Liver (tissue), 9 donors: ENCODE measurements around the gene SCLT1. TPM values are rescaled to one million over a fixed set of nuclear protein-coding genes. Genes with fewer than 3 reads are reported as not detected.

Experiments used
- DNase-seq: peaks from one replicate; pipeline ENCODE4 v3.0.0-alpha.2; 2017; ENCODE audit warnings: low spot score
- H3K27ac ChIP-seq, 2 donors: one replicate each; pipeline ENCODE4 v1.7.0; 2013; ENCODE audit warnings: inconsistent platforms in 2 of 2, low read length in 2 of 2, control low read depth in 1 of 2, low read depth in 1 of 2, mild to moderate bottlenecking in 1 of 2
- H3K27me3 ChIP-seq, 4 donors: one replicate each; pipeline versions ENCODE4 v1.6.1 to v1.7.0; 2013; ENCODE audit warnings: low read length in 3 of 4, inconsistent platforms in 1 of 4, mild to moderate bottlenecking in 1 of 4, moderate library complexity in 1 of 4; ENCODE audit not compliant: control insufficient read depth in 4 of 4, insufficient read depth in 4 of 4
- H3K36me3 ChIP-seq, 4 donors: one replicate each; pipeline versions ENCODE4 v1.6.1 to v1.7.0; 2013; ENCODE audit warnings: low read length in 3 of 4, mild to moderate bottlenecking in 3 of 4, low read depth in 1 of 4, moderate library complexity in 1 of 4; ENCODE audit not compliant: control insufficient read depth in 4 of 4, insufficient read depth in 3 of 4
- H3K4me1 ChIP-seq, 4 donors: one replicate each; pipeline versions ENCODE4 v1.6.1 to v1.7.0; 2013; ENCODE audit warnings: low read length in 3 of 4, mild to moderate bottlenecking in 3 of 4, moderate library complexity in 1 of 4; ENCODE audit not compliant: control insufficient read depth in 4 of 4, insufficient read depth in 4 of 4
- H3K4me3 ChIP-seq, 3 donors: one replicate each; pipeline versions ENCODE4 v1.6.1 to v1.7.0; 2013; ENCODE audit warnings: low read length in 3 of 3, control low read depth in 1 of 3, low read depth in 1 of 3, mild to moderate bottlenecking in 1 of 3
- H3K9ac ChIP-seq, 2 donors: one replicate each; pipeline ENCODE4 v1.7.0; 2013; ENCODE audit warnings: low read length in 2 of 2, mild to moderate bottlenecking in 2 of 2, moderate library complexity in 2 of 2, control low read depth in 1 of 2, low read depth in 1 of 2
- H3K9me3 ChIP-seq, 4 donors: one replicate each; pipeline versions ENCODE4 v1.6.1 to v1.7.0; 2013; ENCODE audit warnings: low read length in 3 of 4; ENCODE audit not compliant: control insufficient read depth in 4 of 4
- ATF3 ChIP-seq: IDR thresholded peaks from 2 replicates; pipeline ENCODE4 v1.6.1; 2016; ENCODE audit warnings: antibody characterized with exemption
- CTCF ChIP-seq: fragments of 150-350 bp; IDR thresholded peaks from 2 replicates; pipeline ENCODE4 v1.5.1; 2017; ENCODE audit warnings: improper control_type of control experiment, low read depth, low read length; ENCODE audit not compliant: missing input control
- EGR1 ChIP-seq, 2 donors: IDR thresholded peaks; 2 replicates each; pipeline ENCODE4 v1.6.1; 2016 to 2018; ENCODE audit warnings: antibody characterized with exemption in 2 of 2, low read depth in 2 of 2
- FOXA1 ChIP-seq: IDR thresholded peaks from 2 replicates; pipeline ENCODE4 v1.6.1; 2016; ENCODE audit warnings: antibody characterized with exemption
- FOXA2 ChIP-seq: IDR thresholded peaks from 2 replicates; pipeline ENCODE4 v1.6.1; 2016; ENCODE audit warnings: antibody characterized with exemption
- GABPA ChIP-seq, 2 donors: IDR thresholded peaks in 1 of 2; conservative IDR thresholded peaks in 1 of 2; 2 replicates each; pipeline ENCODE4 v1.6.1; 2016; ENCODE audit warnings: antibody characterized with exemption in 2 of 2, mild to moderate bottlenecking in 1 of 2, moderate library complexity in 1 of 2
- HNF4A ChIP-seq, 2 donors: conservative IDR thresholded peaks; 2 replicates each; pipeline ENCODE4 v1.6.1; 2016; ENCODE audit warnings: antibody characterized with exemption in 2 of 2, mild to moderate bottlenecking in 2 of 2
- HNF4G ChIP-seq: IDR thresholded peaks from 2 replicates; pipeline ENCODE4 v1.6.1; 2016; ENCODE audit warnings: antibody characterized with exemption
- JUND ChIP-seq, 2 donors: IDR thresholded peaks; 2 replicates each; pipeline ENCODE4 v1.6.1; 2016; ENCODE audit warnings: antibody characterized with exemption in 2 of 2
- NR2F2 ChIP-seq: IDR thresholded peaks from 2 replicates; pipeline ENCODE4 v1.6.1; 2016; ENCODE audit warnings: antibody characterized with exemption
- RAD21 ChIP-seq, 2 donors: IDR thresholded peaks; 2 replicates each; pipeline ENCODE4 v1.6.1; 2016; ENCODE audit warnings: antibody characterized with exemption in 2 of 2, mild to moderate bottlenecking in 2 of 2
- RXRA ChIP-seq, 2 donors: IDR thresholded peaks; 2 replicates each; pipeline ENCODE4 v1.6.1; 2017 to 2018; ENCODE audit warnings: antibody characterized with exemption in 2 of 2, mild to moderate bottlenecking in 1 of 2
- SP1 ChIP-seq: IDR thresholded peaks from 2 replicates; pipeline ENCODE4 v1.6.1; 2018; ENCODE audit warnings: antibody characterized with exemption, mild to moderate bottlenecking
- TAF1 ChIP-seq: conservative IDR thresholded peaks from 2 replicates; pipeline ENCODE4 v1.6.1; 2016; ENCODE audit warnings: antibody characterized with exemption, mild to moderate bottlenecking
- YY1 ChIP-seq: IDR thresholded peaks from 2 replicates; pipeline ENCODE4 v1.6.1; 2016; ENCODE audit warnings: antibody characterized with exemption, mild to moderate bottlenecking
- ZBTB33 ChIP-seq: IDR thresholded peaks from 2 replicates; pipeline ENCODE4 v1.6.1; 2016; ENCODE audit warnings: antibody characterized with exemption
- WGBS: extraction: QIAGEN DNeasy Blood & Tissue Kit; methylation state at CpG from one replicate; pipeline ENCODE4 v1.1.7; 2013; 5-methylcytosine and 5-hydroxymethylcytosine counted together
- polyA plus RNA-seq, 2 donors: library from polyadenylated mRNA; stranded (reverse) in 1 of 2; unstranded in 1 of 2; fragments of 200-250 nt in 1 of 2; fragments of >200 nt in 1 of 2; fragmentation: Nextera tagmentation in 1 of 2; extraction: Ambion mirVana in 1 of 2; gene quantifications; one replicate each; pipeline versions ENCODE4 v1.2.1 to v1.2.3, GENCODE V29; 2013 to 2015
- total RNA-seq, 2 donors: library from RNA; depleted of rRNA; stranded (reverse); fragments of >200 nt; gene quantifications; one replicate each; pipeline ENCODE4 v1.2.3, GENCODE V29; 2014
- TF ChIP-seq, protein P1 (sequence below): IDR thresholded peaks from 2 replicates; pipeline ENCODE4 v1.6.1; 2016; ENCODE audit warnings: antibody characterized with exemption, mild to moderate bottlenecking
- TF ChIP-seq, protein P2 (sequence below): IDR thresholded peaks from 2 replicates; pipeline ENCODE4 v1.6.1; 2016; ENCODE audit warnings: antibody characterized with exemption
- donor health status: healthy.
- donor health status: healthy.
- donor health status: healthy.
- donor health status: healthy.
- donor health status: healthy.

Gene SCLT1
- total and polyA plus RNA-seq, 4 donors = 1.2 to 14.2 (median 4.0) TPM

GRCh38 chr4:128950796-128951195 lies 142.5 kb downstream of the SCLT1 start:
- Histone ChIP-seq H3K27ac (no peak overlapping the region), H3K4me3 (no peak overlapping the region), H3K4me1 (no peaks in the 10 kb centered on the region), H3K36me3 (no peaks in the 10 kb centered on the region), H3K9ac (no peak overlapping the region), H3K9me3 (no peaks in the 10 kb centered on the region), H3K27me3 (no peaks in the 10 kb centered on the region)
- 98% methylated on average over 2 of the region's 2 CpGs for WGBS
- no peak for DNase-seq
- no peak for TF ChIP-seq JUND (IDR thresholded peaks at IDR 0.05)
- no peak for TF ChIP-seq HNF4G
- TF ChIP-seq SP1 = no peak
- no peak for TF ChIP-seq RAD21 (IDR thresholded peaks at IDR 0.05)
- no peak for TF ChIP-seq GABPA (IDR thresholded peaks at IDR 0.05 in 1 of 2, conservative IDR thresholded peaks at IDR 0.05 in 1 of 2)
- TF ChIP-seq FOXA2 = no peak
- no peak for TF ChIP-seq EGR1 (IDR thresholded peaks at IDR 0.05; ENCODE audit: low read depth in 2 of 2)
- TF ChIP-seq, protein P1, sequence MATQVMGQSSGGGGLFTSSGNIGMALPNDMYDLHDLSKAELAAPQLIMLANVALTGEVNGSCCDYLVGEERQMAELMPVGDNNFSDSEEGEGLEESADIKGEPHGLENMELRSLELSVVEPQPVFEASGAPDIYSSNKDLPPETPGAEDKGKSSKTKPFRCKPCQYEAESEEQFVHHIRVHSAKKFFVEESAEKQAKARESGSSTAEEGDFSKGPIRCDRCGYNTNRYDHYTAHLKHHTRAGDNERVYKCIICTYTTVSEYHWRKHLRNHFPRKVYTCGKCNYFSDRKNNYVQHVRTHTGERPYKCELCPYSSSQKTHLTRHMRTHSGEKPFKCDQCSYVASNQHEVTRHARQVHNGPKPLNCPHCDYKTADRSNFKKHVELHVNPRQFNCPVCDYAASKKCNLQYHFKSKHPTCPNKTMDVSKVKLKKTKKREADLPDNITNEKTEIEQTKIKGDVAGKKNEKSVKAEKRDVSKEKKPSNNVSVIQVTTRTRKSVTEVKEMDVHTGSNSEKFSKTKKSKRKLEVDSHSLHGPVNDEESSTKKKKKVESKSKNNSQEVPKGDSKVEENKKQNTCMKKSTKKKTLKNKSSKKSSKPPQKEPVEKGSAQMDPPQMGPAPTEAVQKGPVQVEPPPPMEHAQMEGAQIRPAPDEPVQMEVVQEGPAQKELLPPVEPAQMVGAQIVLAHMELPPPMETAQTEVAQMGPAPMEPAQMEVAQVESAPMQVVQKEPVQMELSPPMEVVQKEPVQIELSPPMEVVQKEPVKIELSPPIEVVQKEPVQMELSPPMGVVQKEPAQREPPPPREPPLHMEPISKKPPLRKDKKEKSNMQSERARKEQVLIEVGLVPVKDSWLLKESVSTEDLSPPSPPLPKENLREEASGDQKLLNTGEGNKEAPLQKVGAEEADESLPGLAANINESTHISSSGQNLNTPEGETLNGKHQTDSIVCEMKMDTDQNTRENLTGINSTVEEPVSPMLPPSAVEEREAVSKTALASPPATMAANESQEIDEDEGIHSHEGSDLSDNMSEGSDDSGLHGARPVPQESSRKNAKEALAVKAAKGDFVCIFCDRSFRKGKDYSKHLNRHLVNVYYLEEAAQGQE = no peak
- TF ChIP-seq FOXA1 = no peak
- TF ChIP-seq, protein P2, sequence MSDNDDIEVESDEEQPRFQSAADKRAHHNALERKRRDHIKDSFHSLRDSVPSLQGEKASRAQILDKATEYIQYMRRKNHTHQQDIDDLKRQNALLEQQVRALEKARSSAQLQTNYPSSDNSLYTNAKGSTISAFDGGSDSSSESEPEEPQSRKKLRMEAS = no peak
- TF ChIP-seq YY1 = no peak
- TF ChIP-seq HNF4A (conservative IDR thresholded peaks at IDR 0.05) = no peak
- TF ChIP-seq RXRA (IDR thresholded peaks at IDR 0.05) = no peak

DNA sequence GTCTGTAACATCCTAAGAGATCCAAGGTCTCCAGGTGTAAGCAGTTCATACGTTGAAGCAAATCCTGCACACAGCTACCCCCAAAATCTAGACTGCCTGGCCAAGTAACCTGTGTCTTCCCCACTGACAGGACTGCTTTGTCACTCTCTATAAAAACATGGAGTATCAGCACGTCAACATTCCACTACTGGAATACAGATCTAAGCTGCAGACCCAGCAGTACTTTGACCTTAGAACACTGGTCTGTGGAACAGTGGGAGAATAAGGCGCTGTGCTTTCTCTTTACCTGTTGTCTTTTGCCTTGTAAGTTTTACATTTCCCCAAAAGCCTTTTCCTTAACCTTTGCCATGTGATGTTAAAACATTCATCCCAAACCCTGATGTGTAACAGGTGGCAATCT lies 146.4 kb downstream of the SCLT1 start:
- whole genome bisulfite sequencing = 92% methylated on average over 3 of the region's 3 CpGs
- Histone ChIP-seq H3K9ac (no peak overlapping the region), H3K27ac (no peak overlapping the region), H3K4me1 (no peaks in the 10 kb centered on the region), H3K9me3 (peaks cover 0 to 16% (median 4%) of the 10 kb centered on the region in 4 donors), H3K4me3 (no peak overlapping the region), H3K27me3 (no peaks in the 10 kb centered on the region), H3K36me3 (peaks cover 0 to 19% (median 3%) of the 10 kb centered on the region in 4 donors)
- no peak for TF ChIP-seq HNF4A (conservative IDR thresholded peaks at IDR 0.05)
- TF ChIP-seq, protein P1 = no peak
- TF ChIP-seq SP1 = no peak
- TF ChIP-seq, protein P2 = no peak
- TF ChIP-seq CTCF = no peak
- no peak for TF ChIP-seq ZBTB33
- no peak for TF ChIP-seq NR2F2
- no peak for TF ChIP-seq FOXA1
- no peak for TF ChIP-seq RXRA (IDR thresholded peaks at IDR 0.05)
- no peak for TF ChIP-seq TAF1
- no peak for TF ChIP-seq RAD21 (IDR thresholded peaks at IDR 0.05)
- TF ChIP-seq ATF3 = no peak
- no peak for TF ChIP-seq EGR1 (IDR thresholded peaks at IDR 0.05; ENCODE audit: low read depth in 2 of 2)
- no peak for TF ChIP-seq YY1
- TF ChIP-seq GABPA (IDR thresholded peaks at IDR 0.05 in 1 of 2, conservative IDR thresholded peaks at IDR 0.05 in 1 of 2) = no peak
- TF ChIP-seq FOXA2 = no peak
- TF ChIP-seq HNF4G = no peak
- TF ChIP-seq JUND (IDR thresholded peaks at IDR 0.05) = no peak
- no peak for DNase-seq
